GM11168 (cell line): Measurements from ENCODE around the gene ZNF335.
"Not testable (repeated sequence)": the region's sequence is repeated elsewhere in the genome, so short reads cannot be mapped to it uniquely, and the experiment has no call there.

Experiments
- in situ Hi-C: fragments of 300-500 bp; cut with MboI; formaldehyde crosslinking; loops from one replicate; pipeline ENCODE4 v1.12.0; 2022; ENCODE audit warnings: low sequenced_read_pairs; ENCODE audit not compliant: unreplicated experiment

The ZNF335 gene

GRCh38 chr20:45918779-45919537 is 53.0 kb downstream of the ZNF335 start:
- in situ Hi-C loops = no loop called here

- in situ Hi-C loops = no loop called here
These were observed 53.7 kb downstream of the ZNF335 start for GRCh38 chr20:45918182-45918737.

- in situ Hi-C loops = no loop called here
These were observed 54.2 kb downstream of the ZNF335 start for GRCh38 chr20:45917790-45918141.

GRCh38 chr20:45913116-45913515 is 58.9 kb downstream of the ZNF335 start:
- in situ Hi-C loops = no loop called here

- in situ Hi-C loops = no loop called here
These were observed 59.7 kb downstream of the ZNF335 start for GRCh38 chr20:45912344-45912682.

GRCh38 chr20:45911486-45912343 is 60.3 kb downstream of the ZNF335 start, which contains the start of gene PLTP:
TSS of gene PLTP (minus strand) at chr20:45912155. CDS start at chr20:45911452, 703 bp downstream.
- in situ Hi-C loops = no loop called here

- in situ Hi-C loops = no loop called here
These were observed 61.1 kb downstream of the ZNF335 start for GRCh38 chr20:45910670-45911485.

GRCh38 chr20:45909817-45910669 is 62.0 kb downstream of the ZNF335 start:
- in situ Hi-C loops = no loop called here

GRCh38 chr20:45909336-45909808 is 62.6 kb downstream of the ZNF335 start:
- in situ Hi-C loops = no loop called here

GRCh38 chr20:45908084-45908483 is 63.9 kb downstream of the ZNF335 start:
- in situ Hi-C loops = no loop called here

- in situ Hi-C loops = no loop called here
These were observed 64.6 kb downstream of the ZNF335 start for GRCh38 chr20:45907219-45907948.

- in situ Hi-C loops = no loop called here
These were observed 66.4 kb downstream of the ZNF335 start for GRCh38 chr20:45905505-45906079.

- in situ Hi-C loops = no loop called here
These were observed 67.2 kb downstream of the ZNF335 start for GRCh38 chr20:45904583-45905504.

- in situ Hi-C loops = no loop called here
These were observed 69.8 kb downstream of the ZNF335 start for GRCh38 chr20:45902199-45902701.

GRCh38 chr20:45901332-45901731 is 70.7 kb downstream of the ZNF335 start:
- in situ Hi-C loops = not testable (repeated sequence)

- in situ Hi-C loops = no loop called here
These were observed 72.8 kb downstream of the ZNF335 start for GRCh38 chr20:45899046-45899835.
